ENCODE results near the gene ADRB2. TPM values are rescaled to one million over a fixed set of nuclear protein-coding genes. Genes with fewer than 3 reads are reported as not detected.

The ADRB2 gene
- total RNA-seq, 4 donors from 2014 or later = 2.2 to 9.2 (median 3.0) TPM

DNA sequence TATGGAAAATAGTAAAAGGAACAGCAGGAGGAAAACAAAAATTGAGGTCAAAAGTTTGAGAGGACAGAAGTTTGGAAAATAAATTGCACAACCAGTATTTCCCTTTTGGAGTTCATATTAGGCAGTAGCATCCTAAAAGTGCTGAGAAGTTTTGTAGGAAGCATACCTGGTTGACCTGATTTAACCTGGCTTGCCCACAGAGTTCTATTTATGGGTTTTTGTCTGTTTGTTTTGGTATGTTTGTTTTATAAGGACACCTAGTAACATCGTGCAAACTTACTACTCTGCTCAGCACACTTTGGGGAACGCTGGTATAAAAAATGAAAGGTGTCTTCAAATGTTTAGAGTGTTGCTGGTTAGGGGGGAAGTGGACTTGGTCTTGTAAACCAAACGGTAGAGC lies 15.1 kb downstream of the ADRB2 start:
- no peaks in the 10 kb centered on the region for H3K4me1 ChIP-seq
- H3K4me3 ChIP-seq = no peak overlapping the region
- no peaks in the 10 kb centered on the region for H3K36me3 ChIP-seq
- H3K27me3 ChIP-seq = no peaks in the 10 kb centered on the region
- intact Hi-C loops (cut with DNase I; ENCODE audit: low total_unique reads) = no loop called here
- H3K27ac ChIP-seq = no peak overlapping the region
- H3K9me3 ChIP-seq = no peaks in the 10 kb centered on the region
- TF ChIP-seq POLR2A (IDR thresholded peaks at IDR 0.05) = no peak
- TF ChIP-seq, protein P1, sequence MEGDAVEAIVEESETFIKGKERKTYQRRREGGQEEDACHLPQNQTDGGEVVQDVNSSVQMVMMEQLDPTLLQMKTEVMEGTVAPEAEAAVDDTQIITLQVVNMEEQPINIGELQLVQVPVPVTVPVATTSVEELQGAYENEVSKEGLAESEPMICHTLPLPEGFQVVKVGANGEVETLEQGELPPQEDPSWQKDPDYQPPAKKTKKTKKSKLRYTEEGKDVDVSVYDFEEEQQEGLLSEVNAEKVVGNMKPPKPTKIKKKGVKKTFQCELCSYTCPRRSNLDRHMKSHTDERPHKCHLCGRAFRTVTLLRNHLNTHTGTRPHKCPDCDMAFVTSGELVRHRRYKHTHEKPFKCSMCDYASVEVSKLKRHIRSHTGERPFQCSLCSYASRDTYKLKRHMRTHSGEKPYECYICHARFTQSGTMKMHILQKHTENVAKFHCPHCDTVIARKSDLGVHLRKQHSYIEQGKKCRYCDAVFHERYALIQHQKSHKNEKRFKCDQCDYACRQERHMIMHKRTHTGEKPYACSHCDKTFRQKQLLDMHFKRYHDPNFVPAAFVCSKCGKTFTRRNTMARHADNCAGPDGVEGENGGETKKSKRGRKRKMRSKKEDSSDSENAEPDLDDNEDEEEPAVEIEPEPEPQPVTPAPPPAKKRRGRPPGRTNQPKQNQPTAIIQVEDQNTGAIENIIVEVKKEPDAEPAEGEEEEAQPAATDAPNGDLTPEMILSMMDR (IDR thresholded peaks at IDR 0.05) = no peak
- DNase-seq = no peak

DNA sequence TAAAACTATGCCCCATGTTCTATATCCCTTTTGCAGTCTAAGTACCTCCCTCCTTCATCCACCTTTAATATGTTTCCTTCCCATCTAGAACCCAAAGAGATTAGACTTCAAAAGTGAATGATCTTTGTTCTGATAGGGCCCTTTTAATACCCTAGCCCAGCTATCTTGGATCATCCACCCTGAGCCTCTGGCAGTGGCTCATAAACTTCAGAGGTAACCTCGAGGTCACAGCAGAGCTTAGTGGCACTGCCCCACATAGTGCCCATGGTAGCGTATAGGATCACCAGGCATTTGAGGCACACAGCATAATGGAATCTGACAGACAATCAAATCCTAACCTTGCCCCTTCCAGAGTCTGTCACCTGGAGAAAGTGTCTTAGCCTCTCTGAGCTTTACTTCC lies 15.8 kb downstream of the ADRB2 start:
- Histone ChIP-seq H3K4me1 (no peaks in the 10 kb centered on the region), H3K9me3 (no peaks in the 10 kb centered on the region), H3K36me3 (no peaks in the 10 kb centered on the region), H3K27me3 (no peaks in the 10 kb centered on the region), H3K27ac (no peak overlapping the region), H3K4me3 (no peak overlapping the region)
- no peak for DNase-seq
- TF ChIP-seq, protein P1 (IDR thresholded peaks at IDR 0.05) = no peak
- no peak for TF ChIP-seq POLR2A (IDR thresholded peaks at IDR 0.05)
- intact Hi-C loops (cut with DNase I; ENCODE audit: low total_unique reads) = no loop called here

DNA sequence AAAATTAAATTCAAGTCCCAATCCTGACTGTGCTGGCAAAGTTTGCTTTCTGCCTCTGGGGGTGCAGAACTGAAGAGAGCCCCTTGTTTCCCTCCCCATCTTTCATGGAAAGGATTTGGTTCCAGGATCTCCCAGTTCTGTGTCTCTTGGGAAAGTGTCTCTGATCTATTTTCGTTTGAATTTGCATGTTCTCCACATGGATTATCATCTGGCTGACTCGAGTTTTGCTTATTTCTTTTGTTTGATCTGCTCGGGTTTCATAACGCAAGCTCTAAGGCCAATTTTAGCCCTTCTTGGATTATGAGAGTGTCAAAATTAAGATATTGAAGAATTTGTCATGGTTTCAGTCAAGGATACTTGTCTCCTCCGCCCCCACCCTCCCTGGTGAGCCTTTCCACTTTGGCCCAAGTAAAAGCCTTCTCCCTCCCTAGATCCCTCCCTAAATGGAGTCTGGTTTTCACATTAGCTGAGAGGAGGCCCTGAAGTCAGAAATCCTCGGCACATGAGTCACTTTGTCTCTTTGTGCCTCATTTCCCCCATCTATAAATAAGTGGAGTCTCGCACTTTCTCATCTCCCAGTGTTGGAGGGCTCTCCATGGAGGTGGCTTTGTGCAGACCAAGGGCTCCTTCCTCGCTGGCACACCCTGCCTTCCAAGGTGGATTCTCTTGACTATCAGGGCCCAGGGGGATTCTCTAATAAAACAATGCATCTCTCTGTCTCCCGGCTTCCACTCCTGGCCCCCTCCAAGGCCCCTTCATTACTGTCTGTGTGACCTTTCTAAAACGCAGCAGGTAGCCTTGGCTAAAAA lies 17.3 kb downstream of the ADRB2 start:
- no peaks in the 10 kb centered on the region for H3K9me3 ChIP-seq

DNA sequence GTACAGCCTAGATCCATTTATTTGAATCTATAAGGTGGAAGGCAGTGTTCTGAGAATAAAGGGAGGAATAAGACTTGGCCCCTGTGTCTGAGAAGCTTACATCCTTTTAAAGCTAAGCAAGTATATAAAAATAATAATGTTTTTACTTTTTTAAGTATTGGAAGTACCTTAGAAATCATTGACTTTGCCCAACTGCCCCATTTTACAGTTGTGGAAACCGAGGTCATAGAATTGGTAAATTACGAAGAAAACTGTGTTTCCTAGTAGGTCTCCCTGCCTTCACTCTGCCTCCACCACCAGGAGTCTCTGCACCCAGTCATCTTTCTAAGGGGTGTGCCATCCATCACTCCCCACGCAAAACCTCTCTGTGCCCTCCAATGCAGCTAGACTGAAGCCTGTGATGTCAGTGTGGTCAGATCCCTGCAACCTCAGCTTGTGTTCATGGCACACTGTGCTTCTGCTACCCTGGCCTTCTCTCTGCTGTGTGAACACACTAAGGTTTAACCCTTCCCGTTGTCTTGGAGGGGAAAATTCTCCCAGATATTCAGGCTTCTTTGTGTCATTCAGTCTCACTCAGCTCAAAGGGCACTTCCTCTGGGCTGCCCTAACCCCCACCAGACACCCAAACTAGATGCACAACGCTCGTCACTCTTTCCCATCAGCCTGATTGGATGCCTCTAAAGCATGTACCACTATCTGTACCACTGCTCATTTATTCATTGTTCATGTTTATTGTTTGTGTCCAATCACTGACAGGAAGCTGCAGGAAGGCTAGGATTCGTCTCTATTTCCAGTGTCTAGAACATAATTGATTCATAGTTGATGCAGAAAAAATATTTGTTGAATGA lies 18.2 kb downstream of the ADRB2 start:
- no peak for DNase-seq
- TF ChIP-seq, protein P1 (IDR thresholded peaks at IDR 0.05) = no peak
- TF ChIP-seq POLR2A (IDR thresholded peaks at IDR 0.05) = no peak
- intact Hi-C loops (cut with DNase I; ENCODE audit: low total_unique reads) = no loop called here
- no peaks in the 10 kb centered on the region for H3K9me3 ChIP-seq
- no peak overlapping the region for H3K4me3 ChIP-seq
- no peaks in the 10 kb centered on the region for H3K27me3 ChIP-seq
- H3K36me3 ChIP-seq = no peaks in the 10 kb centered on the region
- no peak overlapping the region for H3K27ac ChIP-seq
- no peaks in the 10 kb centered on the region for H3K4me1 ChIP-seq

More for the DNA sequence above, 17.3 kb downstream of the ADRB2 start:
- TF ChIP-seq, protein P1 (IDR thresholded peaks at IDR 0.05) = no peak
- no peak for TF ChIP-seq POLR2A (IDR thresholded peaks at IDR 0.05)
- intact Hi-C loops (cut with DNase I; ENCODE audit: low total_unique reads) = no loop called here
- H3K4me1 ChIP-seq = no peaks in the 10 kb centered on the region
- no peak overlapping the region for H3K27ac ChIP-seq
- H3K4me3 ChIP-seq = no peak overlapping the region
- no peak for DNase-seq
- H3K27me3 ChIP-seq = no peaks in the 10 kb centered on the region
- H3K36me3 ChIP-seq = no peaks in the 10 kb centered on the region

DNA sequence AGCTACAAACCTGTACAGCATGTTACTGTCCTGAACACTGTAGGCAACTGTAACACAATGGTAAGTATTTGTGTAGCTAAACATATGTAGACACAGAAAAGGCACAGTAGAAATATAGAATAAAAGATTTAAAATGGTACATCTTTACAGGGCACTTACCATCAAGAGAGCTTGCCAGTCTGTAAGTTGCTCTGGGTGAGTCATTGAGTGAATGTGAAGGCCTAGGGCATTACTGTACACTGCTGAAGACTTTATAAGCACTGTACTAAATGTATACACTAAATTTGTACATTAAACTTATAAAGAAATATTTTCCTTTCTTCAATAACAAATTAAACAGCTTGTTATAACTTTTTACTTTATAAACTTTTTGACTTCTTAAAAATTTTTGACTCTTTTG lies 20.5 kb downstream of the ADRB2 start:
- no peaks in the 10 kb centered on the region for H3K27me3 ChIP-seq
- TF ChIP-seq, protein P1 (IDR thresholded peaks at IDR 0.05) = no peak
- no peak for TF ChIP-seq POLR2A (IDR thresholded peaks at IDR 0.05)
- DNase-seq = no peak
- no peaks in the 10 kb centered on the region for H3K36me3 ChIP-seq
- H3K4me1 ChIP-seq = no peaks in the 10 kb centered on the region
- H3K4me3 ChIP-seq = no peak overlapping the region
- H3K27ac ChIP-seq = no peak overlapping the region
- intact Hi-C loops (cut with DNase I; ENCODE audit: low total_unique reads) = no loop called here
- H3K9me3 ChIP-seq = no peaks in the 10 kb centered on the region
